Uterus (tissue), 2 donors: ENCODE measurements around the gene ENOX2.

Experiments
- POLR2A ChIP-seq, 2 donors: fragments of 450-650 bp; IDR thresholded peaks; one replicate each; pipeline ENCODE4 v1.6.1; 2016; ENCODE audit warnings: antibody characterized with exemption in 2 of 2, mild to moderate bottlenecking in 1 of 2, moderate library complexity in 1 of 2
- TF ChIP-seq, protein P1 (sequence below), 4 experiments: fragments of 200-600 bp in 2 of 4; fragments of 450-650 bp in 2 of 4; sonication (generic) in 2 of 4; IDR thresholded peaks; one replicate each; pipeline ENCODE4 v1.5.1; 2016 to 2019; ENCODE audit warnings: antibody characterized with exemption in 4 of 4, mild to moderate bottlenecking in 2 of 4, moderate library complexity in 1 of 4

DNA sequence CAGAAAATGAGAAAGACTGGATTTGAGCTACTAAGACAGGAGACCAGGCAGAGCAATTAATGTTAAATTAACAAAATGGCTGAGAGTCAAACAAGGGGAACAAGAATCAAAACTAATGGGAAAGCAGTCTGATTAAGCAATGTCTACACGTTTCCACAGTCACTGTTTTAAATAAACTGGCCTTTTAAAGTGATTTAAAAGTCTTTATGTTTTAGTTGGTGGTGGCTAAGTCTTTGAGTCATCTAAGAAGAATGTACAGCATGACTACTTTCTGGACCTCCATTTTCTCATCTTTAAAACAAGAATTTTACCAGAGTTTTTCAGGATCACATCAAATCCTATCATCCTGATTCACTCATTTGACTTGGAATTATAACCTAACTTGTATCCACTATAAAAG is 233.8 kb downstream of the ENOX2 start:
- TF ChIP-seq, protein P1, sequence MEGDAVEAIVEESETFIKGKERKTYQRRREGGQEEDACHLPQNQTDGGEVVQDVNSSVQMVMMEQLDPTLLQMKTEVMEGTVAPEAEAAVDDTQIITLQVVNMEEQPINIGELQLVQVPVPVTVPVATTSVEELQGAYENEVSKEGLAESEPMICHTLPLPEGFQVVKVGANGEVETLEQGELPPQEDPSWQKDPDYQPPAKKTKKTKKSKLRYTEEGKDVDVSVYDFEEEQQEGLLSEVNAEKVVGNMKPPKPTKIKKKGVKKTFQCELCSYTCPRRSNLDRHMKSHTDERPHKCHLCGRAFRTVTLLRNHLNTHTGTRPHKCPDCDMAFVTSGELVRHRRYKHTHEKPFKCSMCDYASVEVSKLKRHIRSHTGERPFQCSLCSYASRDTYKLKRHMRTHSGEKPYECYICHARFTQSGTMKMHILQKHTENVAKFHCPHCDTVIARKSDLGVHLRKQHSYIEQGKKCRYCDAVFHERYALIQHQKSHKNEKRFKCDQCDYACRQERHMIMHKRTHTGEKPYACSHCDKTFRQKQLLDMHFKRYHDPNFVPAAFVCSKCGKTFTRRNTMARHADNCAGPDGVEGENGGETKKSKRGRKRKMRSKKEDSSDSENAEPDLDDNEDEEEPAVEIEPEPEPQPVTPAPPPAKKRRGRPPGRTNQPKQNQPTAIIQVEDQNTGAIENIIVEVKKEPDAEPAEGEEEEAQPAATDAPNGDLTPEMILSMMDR (IDR thresholded peaks at IDR 0.05): no peak
- TF ChIP-seq POLR2A (IDR thresholded peaks at IDR 0.05): no peak
